ENCODE data around the gene SH3D19. TPM values are rescaled to one million over a fixed set of nuclear protein-coding genes. Genes with fewer than 3 reads are reported as not detected.
"Not testable (repeated sequence)": the region's sequence is repeated elsewhere in the genome, so short reads cannot be mapped to it uniquely, and the experiment has no call there.

Gene SH3D19
- total RNA-seq (2014; rRNA removed; shearing (Covaris generic)), result 4.3 and 6.1 TPM in 2 replicates

- DNase-seq (ENCODE audit: low read depth), result peak; percentile 54
Measured at GRCh38 chr4:151325111-151325948, at the start of gene SH3D19. TSS of gene SH3D19 (minus strand) at chr4:151325605. CDS start at chr4:151325352, 253 bp downstream.

- DNase-seq (ENCODE audit: low read depth), result peak; percentile 70
Measured at GRCh38 chr4:151362404-151363164, 37.2 kb upstream of the SH3D19 start.

GRCh38 chr4:151361966-151362365, 36.6 kb upstream of the SH3D19 start:
- DNase-seq (ENCODE audit: low read depth), result no peak

GRCh38 chr4:151361126-151361525, 35.7 kb upstream of the SH3D19 start:
- no peak for DNase-seq (ENCODE audit: low read depth)

- peak; percentile 42 for DNase-seq (ENCODE audit: low read depth)
Measured at GRCh38 chr4:151359576-151359975, 34.2 kb upstream of the SH3D19 start.

GRCh38 chr4:151358266-151358665, 32.9 kb upstream of the SH3D19 start:
- DNase-seq (ENCODE audit: low read depth), result peak; percentile 46

- DNase-seq (ENCODE audit: low read depth), result peak; percentile 28
Measured at GRCh38 chr4:151356510-151356909, 31.1 kb upstream of the SH3D19 start.

GRCh38 chr4:151355155-151355554, 29.8 kb upstream of the SH3D19 start:
- no peak for DNase-seq (ENCODE audit: low read depth)

GRCh38 chr4:151347490-151348235, 22.3 kb upstream of the SH3D19 start:
- no peak for DNase-seq (ENCODE audit: low read depth)

GRCh38 chr4:151344948-151345347, 19.5 kb upstream of the SH3D19 start:
- no peak for DNase-seq (ENCODE audit: low read depth)

GRCh38 chr4:151340751-151341385, 15.5 kb upstream of the SH3D19 start:
- DNase-seq (ENCODE audit: low read depth), result no peak

GRCh38 chr4:151339467-151339866, 14.1 kb upstream of the SH3D19 start:
- DNase-seq (ENCODE audit: low read depth), result no peak

GRCh38 chr4:151331276-151332042, 6.1 kb upstream of the SH3D19 start:
- peak; percentile 24 for DNase-seq (ENCODE audit: low read depth)

- DNase-seq (ENCODE audit: low read depth), result no peak
Measured at GRCh38 chr4:151329217-151330007, 4.0 kb upstream of the SH3D19 start.

- no peak for DNase-seq (ENCODE audit: low read depth)
Measured at GRCh38 chr4:151325949-151326246, 493 bp upstream of the SH3D19 start.

- peak; percentile 66 for DNase-seq (ENCODE audit: low read depth)
Measured at GRCh38 chr4:151324752-151325110, 674 bp downstream of the SH3D19 start.

- DNase-seq (ENCODE audit: low read depth), result no peak
Measured at GRCh38 chr4:151324124-151324751, 1.2 kb downstream of the SH3D19 start.

GRCh38 chr4:151323667-151324066, 1.7 kb downstream of the SH3D19 start:
- DNase-seq (ENCODE audit: low read depth), result no peak

GRCh38 chr4:151322570-151322969, 2.8 kb downstream of the SH3D19 start:
- DNase-seq (ENCODE audit: low read depth), result peak; percentile 3

GRCh38 chr4:151322161-151322560, 3.2 kb downstream of the SH3D19 start:
- not testable (repeated sequence) for DNase-seq (ENCODE audit: low read depth)
